ENCODE data around the gene JARID2. TPM values are rescaled to one million over a fixed set of nuclear protein-coding genes. Genes with fewer than 3 reads are reported as not detected.

Gene JARID2
- total RNA-seq (10 to 100 TPM; 23.4 to 39.6 (median 29.9) TPM), polyA plus RNA-seq (10 to 100 TPM in 1 of 2 donors, 1 to 10 TPM in 1; 6.9 to 13.9 TPM), total RNA-seq (82.9 reads per million, percentile 81 among the genes with 10 or more reads in this experiment)

DNA sequence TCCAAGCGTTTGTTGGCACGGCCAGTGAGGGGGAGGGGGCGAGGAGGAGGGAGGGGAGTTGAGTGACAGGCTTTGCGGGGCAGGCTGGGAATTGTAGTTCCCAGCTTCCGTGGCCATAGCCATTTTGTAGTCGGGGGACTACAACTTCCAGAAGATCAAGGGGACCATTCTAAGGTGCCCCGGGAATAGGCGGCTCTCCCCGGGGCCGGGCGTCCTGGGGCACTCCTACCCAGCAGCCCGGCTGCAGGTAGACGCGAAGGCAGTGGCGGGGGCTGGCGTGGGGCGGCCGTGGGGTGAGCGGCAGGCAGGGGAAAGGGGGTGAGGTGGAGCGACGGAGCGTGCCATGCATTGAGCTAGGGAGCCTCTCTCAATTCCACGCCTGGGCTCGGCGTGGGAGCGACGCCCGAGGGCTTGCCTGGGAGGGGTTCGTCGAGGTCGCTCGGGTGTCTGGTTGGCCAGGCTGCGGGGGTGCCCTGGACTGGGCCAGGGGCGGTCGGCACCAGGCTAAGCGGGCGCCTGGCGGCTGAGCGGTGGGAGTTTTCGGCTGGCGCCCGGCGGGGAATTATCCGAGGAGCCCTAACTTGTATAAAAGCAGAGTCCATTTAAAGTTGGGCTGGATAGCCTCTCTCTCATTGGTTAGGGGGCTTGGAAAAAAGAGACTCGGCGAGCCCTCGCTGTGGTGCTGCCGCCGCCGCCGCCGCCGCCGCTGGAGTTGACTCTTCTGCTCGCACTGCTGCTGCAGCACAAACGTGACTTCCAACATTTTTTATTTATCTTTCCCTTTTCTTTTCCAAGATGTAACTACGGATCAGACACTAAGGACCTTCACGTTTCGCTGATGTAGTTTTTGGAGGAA lies at the start of gene JARID2:
TSS of gene JARID2 (plus strand) at position 709 of the 856 bp plus-strand sequence. CDS start 471 bp downstream, outside the sequence.
- ChIA-PET CTCF (interaction anchor here (0.7 kb wide), 1 partner anchor 185 kb away, joined by 3 read pairs; no protein-coding TSS in a partner anchor), POLR2A (interaction anchor here (1.0 to 1.2 kb wide), 3 partner anchors 15 to 193 kb away, joined by 3 to 4 read pairs (median 3); no protein-coding TSS in a partner anchor)
- peaks cover 0 to 2% (median 0%) of the 10 kb centered on the region in 5 donors for H3K27me3 Mint-ChIP-seq
- H3K27ac Mint-ChIP-seq, result peak within 1 kb of the TSS; percentile 94 to 99 (median 97)
- H3K4me3 ChIP-seq (ENCODE audit: low read length), result peak within 1 kb of the TSS; percentile 93
- H3K9me3 Mint-ChIP-seq, result peaks cover 0 to 5% (median 0%) of the 10 kb centered on the region in 11 donors
- DNase-seq (peak; percentile 86 to 97 (median 94)), ATAC-seq (peak; percentile 66)
- H3K27ac ChIP-seq (ENCODE audit: low read depth, low read length), result peak within 1 kb of the TSS; percentile 93
- H3K4me1 Mint-ChIP-seq, result peaks cover 13 to 39% (median 26%) of the 10 kb centered on the region in 7 donors
- H3K4me3 Mint-ChIP-seq, result peak within 1 kb of the TSS; percentile 94 to 100 (median 99)
- H3K9me3 ChIP-seq (ENCODE audit: control insufficient read depth in 2 of 3, low read length in 3 of 3), result no peaks in the 10 kb centered on the region
- intact Hi-C loops (cut with micrococcal nuclease), result loop anchor here (1.0 to 10.0 kb wide), 28 partner anchors 37 to 1533 kb away; partner anchors contain the start of genes ATXN1 (in 2 of the 2), CD83 (in 2 of the 2), DTNBP1 (in 2 of the 2) and MCUR1 (in 2 of the 2)
- H3K27me3 ChIP-seq (ENCODE audit: control insufficient read depth in 2 of 2, insufficient read depth in 2 of 2, low read length in 2 of 2), result no peaks in the 10 kb centered on the region
- H3K36me3 Mint-ChIP-seq, result peaks cover 0 to 3% (median 0%) of the 10 kb centered on the region in 5 donors
- peaks cover 8 to 10% of the 10 kb centered on the region in 2 donors for H3K4me1 ChIP-seq (ENCODE audit: control insufficient read depth in 2 of 2, insufficient read depth in 2 of 2, low read length in 2 of 2)
- peaks cover 0 to 11% (median 0%) of the 10 kb centered on the region in 3 experiments for H3K36me3 ChIP-seq (ENCODE audit: control insufficient read depth in 2 of 3, insufficient read depth in 3 of 3, low read length in 3 of 3)

DNA sequence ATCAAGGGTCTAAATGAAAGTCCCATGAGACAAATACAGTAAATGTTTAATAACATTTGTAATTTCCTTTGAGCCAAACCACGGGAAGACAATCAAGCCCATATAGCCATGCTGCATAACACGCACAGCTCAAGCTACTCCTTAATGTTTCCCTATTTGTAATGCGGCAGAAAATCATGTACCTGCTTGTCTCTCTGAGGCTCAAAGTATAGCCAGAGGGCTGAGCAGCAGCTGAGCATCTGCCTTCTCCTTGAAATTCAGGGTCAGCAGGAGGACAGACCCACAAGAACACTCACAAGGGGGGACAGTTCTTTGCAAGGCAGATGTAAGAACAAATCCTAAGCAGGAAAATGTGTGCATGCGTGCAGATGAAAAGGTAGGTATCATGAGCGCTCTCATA lies 45.8 kb upstream of the JARID2 start:
- H3K27me3 Mint-ChIP-seq, result no peaks in the 10 kb centered on the region

DNA sequence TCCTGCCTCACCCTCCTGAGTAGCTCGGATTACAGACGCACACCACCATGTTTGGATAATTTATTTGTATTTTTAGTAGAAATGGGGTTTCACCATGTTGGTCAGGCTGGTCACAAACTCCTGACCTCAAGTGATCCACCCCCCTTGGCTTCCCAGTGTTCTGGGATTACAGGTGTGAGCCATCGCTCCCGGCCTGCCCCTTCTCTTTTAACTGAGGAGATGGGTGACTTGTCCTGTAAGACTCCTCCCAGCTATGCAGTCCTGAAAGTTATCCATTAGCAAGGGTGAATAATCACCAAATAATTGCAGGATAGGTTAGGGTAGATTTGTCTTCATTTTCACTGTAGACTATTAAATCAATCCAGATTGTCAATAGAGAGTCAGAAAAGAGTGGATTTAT lies 40.5 kb upstream of the JARID2 start:
- CTCF ChIA-PET, result interaction anchor here (0.7 kb wide), 1 partner anchor 1272 kb away, joined by 4 read pairs; no protein-coding TSS in a partner anchor
- no peaks in the 10 kb centered on the region for H3K36me3 ChIP-seq (ENCODE audit: control insufficient read depth in 2 of 3, insufficient read depth in 3 of 3, low read length in 3 of 3)
- ATAC-seq (no peak), DNase-seq (no peak)
- Mint-ChIP-seq H3K27ac (no peak overlapping the region), H3K27me3 (no peaks in the 10 kb centered on the region), H3K4me3 (no peak overlapping the region), H3K4me1 (no peaks in the 10 kb centered on the region), H3K9me3 (peaks cover 0 to 4% (median 0%) of the 10 kb centered on the region in 11 donors), H3K36me3 (peaks cover 0 to 4% (median 0%) of the 10 kb centered on the region in 5 donors)
- H3K27ac ChIP-seq (ENCODE audit: low read depth, low read length), result no peak overlapping the region
- H3K9me3 ChIP-seq (ENCODE audit: control insufficient read depth in 2 of 3, low read length in 3 of 3), result no peaks in the 10 kb centered on the region
- H3K27me3 ChIP-seq (ENCODE audit: control insufficient read depth in 2 of 2, insufficient read depth in 2 of 2, low read length in 2 of 2), result no peaks in the 10 kb centered on the region
- intact Hi-C loops (cut with micrococcal nuclease), result no loop called here
- POLR2A ChIA-PET, result no interaction called here
- H3K4me3 ChIP-seq (ENCODE audit: low read length), result no peak overlapping the region
- no peaks in the 10 kb centered on the region for H3K4me1 ChIP-seq (ENCODE audit: control insufficient read depth in 2 of 2, insufficient read depth in 2 of 2, low read length in 2 of 2)

More for the DNA sequence above, 45.8 kb upstream of the JARID2 start:
- Histone ChIP-seq H3K27ac (ENCODE audit: low read depth, low read length) (no peak overlapping the region), H3K4me3 (ENCODE audit: low read length) (no peak overlapping the region), H3K36me3 (ENCODE audit: control insufficient read depth in 2 of 3, insufficient read depth in 3 of 3, low read length in 3 of 3) (no peaks in the 10 kb centered on the region), H3K27me3 (ENCODE audit: control insufficient read depth in 2 of 2, insufficient read depth in 2 of 2, low read length in 2 of 2) (no peaks in the 10 kb centered on the region), H3K9me3 (ENCODE audit: control insufficient read depth in 2 of 3, low read length in 3 of 3) (no peaks in the 10 kb centered on the region), H3K4me1 (ENCODE audit: control insufficient read depth in 2 of 2, insufficient read depth in 2 of 2, low read length in 2 of 2) (no peaks in the 10 kb centered on the region)
- no peak overlapping the region for H3K4me3 Mint-ChIP-seq
- DNase-seq (no peak), ATAC-seq (no peak)
- intact Hi-C loops (cut with micrococcal nuclease), result no loop called here
- CTCF ChIA-PET, result no interaction called here
- H3K9me3 Mint-ChIP-seq, result peaks cover 0 to 3% (median 0%) of the 10 kb centered on the region in 11 donors
- peaks cover 0 to 5% (median 0%) of the 10 kb centered on the region in 7 donors for H3K4me1 Mint-ChIP-seq
- H3K27ac Mint-ChIP-seq, result no peak overlapping the region
- peaks cover 0 to 6% (median 0%) of the 10 kb centered on the region in 5 donors for H3K36me3 Mint-ChIP-seq
- POLR2A ChIA-PET, result no interaction called here

DNA sequence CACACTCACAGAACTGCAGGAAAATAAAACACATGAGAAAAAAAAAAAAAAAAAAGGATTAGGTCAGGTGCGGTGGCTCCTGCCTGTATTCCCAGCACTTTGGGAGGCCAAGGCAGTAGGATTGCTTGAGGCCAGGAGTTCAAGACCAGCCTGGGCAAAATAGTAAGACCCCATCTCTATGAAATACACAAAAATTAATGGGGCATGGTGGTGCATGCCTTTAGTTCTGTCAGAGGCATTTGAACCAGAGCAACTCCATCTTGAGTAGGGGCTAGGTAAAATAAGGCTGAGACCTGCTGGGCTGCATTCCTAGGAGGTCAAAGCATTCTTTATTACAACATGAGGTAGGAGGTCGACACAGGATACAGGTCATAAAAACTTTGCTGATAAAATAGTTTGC lies 39.0 kb upstream of the JARID2 start:
- DNase-seq, result no peak
- Histone ChIP-seq H3K4me1 (ENCODE audit: control insufficient read depth in 2 of 2, insufficient read depth in 2 of 2, low read length in 2 of 2) (no peaks in the 10 kb centered on the region), H3K36me3 (ENCODE audit: control insufficient read depth in 2 of 3, insufficient read depth in 3 of 3, low read length in 3 of 3) (no peaks in the 10 kb centered on the region), H3K27ac (ENCODE audit: low read depth, low read length) (no peak overlapping the region), H3K27me3 (ENCODE audit: control insufficient read depth in 2 of 2, insufficient read depth in 2 of 2, low read length in 2 of 2) (no peaks in the 10 kb centered on the region), H3K4me3 (ENCODE audit: low read length) (no peak overlapping the region), H3K9me3 (ENCODE audit: control insufficient read depth in 2 of 3, low read length in 3 of 3) (no peaks in the 10 kb centered on the region)
- CTCF ChIA-PET, result interaction anchor here (0.6 kb wide), 1 partner anchor 139 kb away, joined by 3 read pairs; no protein-coding TSS in a partner anchor
- intact Hi-C loops (cut with micrococcal nuclease), result no loop called here
- Mint-ChIP-seq H3K27ac (no peak overlapping the region), H3K27me3 (no peaks in the 10 kb centered on the region), H3K4me3 (no peak overlapping the region), H3K9me3 (peaks cover 0 to 8% (median 0%) of the 10 kb centered on the region in 11 donors), H3K4me1 (no peaks in the 10 kb centered on the region), H3K36me3 (no peaks in the 10 kb centered on the region)
- ATAC-seq, result no peak
- POLR2A ChIA-PET, result interaction anchor here (0.8 kb wide), 1 partner anchor 907 kb away, joined by 3 read pairs; no protein-coding TSS in a partner anchor

DNA sequence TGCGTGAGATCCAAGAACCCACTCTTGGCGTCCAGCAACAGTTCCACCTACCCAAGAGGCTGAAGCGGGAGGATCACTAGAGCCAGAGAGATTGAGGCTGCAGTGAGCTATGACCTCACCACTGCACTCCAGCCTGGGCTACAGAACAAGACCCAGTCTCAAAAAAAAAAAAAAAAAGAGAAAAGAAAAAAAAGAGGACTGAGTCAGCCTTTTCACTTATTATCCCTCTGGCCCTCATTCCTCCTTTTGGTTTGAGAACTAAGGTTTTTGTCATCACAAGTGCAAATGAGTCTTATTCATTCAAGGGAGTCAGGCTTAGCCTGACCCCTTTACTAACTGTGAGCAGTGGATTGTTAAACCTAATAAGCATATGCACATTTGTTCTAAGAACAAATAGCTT lies 37.9 kb upstream of the JARID2 start:
- H3K27me3 ChIP-seq (ENCODE audit: control insufficient read depth in 2 of 2, insufficient read depth in 2 of 2, low read length in 2 of 2), result no peaks in the 10 kb centered on the region
- intact Hi-C loops (cut with micrococcal nuclease), result no loop called here
- peaks cover 0 to 8% (median 0%) of the 10 kb centered on the region in 11 donors for H3K9me3 Mint-ChIP-seq

DNA sequence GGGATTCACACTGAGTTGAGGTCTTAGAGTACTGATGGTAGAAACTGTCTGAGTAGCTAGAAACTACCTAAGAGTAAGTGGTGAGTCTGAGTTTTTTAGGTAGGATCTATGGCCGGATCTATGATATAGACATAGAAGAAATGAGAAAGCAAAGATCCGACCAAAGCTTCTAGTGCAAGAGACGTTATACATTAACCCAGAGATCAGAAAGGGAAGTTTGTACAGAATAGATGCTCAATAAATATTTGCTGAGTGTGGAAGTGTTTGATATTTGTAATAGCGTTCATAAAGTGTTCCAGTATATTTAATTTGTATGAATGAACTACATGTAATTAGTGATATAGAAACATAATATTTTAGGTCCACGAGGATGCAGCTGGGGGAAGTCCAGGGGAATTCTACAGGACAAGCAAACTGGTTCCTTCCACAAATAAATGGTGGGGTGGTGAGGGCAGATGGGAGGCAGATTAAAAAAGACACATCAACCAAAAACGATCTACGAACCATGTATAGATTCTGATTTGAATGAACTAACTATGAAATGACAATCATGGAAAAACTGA lies 31.9 kb upstream of the JARID2 start:
- H3K4me1 Mint-ChIP-seq, result no peaks in the 10 kb centered on the region
- no peaks in the 10 kb centered on the region for H3K36me3 ChIP-seq (ENCODE audit: control insufficient read depth in 2 of 3, insufficient read depth in 3 of 3, low read length in 3 of 3)
- H3K27me3 ChIP-seq (ENCODE audit: control insufficient read depth in 2 of 2, insufficient read depth in 2 of 2, low read length in 2 of 2), result no peaks in the 10 kb centered on the region
- H3K27me3 Mint-ChIP-seq, result no peaks in the 10 kb centered on the region
- H3K27ac ChIP-seq (ENCODE audit: low read depth, low read length), result no peak overlapping the region
- H3K4me3 ChIP-seq (ENCODE audit: low read length), result no peak overlapping the region
- ATAC-seq, result no peak
- ChIA-PET POLR2A (interaction anchor here (0.6 kb wide), 1 partner anchor 425 kb away, joined by 3 read pairs; no protein-coding TSS in a partner anchor), CTCF (interaction anchor here (0.6 to 0.7 kb wide), 2 partner anchors 167 to 828 kb away, joined by 4 read pairs; no protein-coding TSS in a partner anchor)
- no peaks in the 10 kb centered on the region for H3K4me1 ChIP-seq (ENCODE audit: control insufficient read depth in 2 of 2, insufficient read depth in 2 of 2, low read length in 2 of 2)
- no peaks in the 10 kb centered on the region for H3K36me3 Mint-ChIP-seq
- no peak for DNase-seq
- H3K9me3 Mint-ChIP-seq, result peaks cover 0 to 8% (median 0%) of the 10 kb centered on the region in 11 donors
- no peak overlapping the region for H3K4me3 Mint-ChIP-seq
- no peaks in the 10 kb centered on the region for H3K9me3 ChIP-seq (ENCODE audit: control insufficient read depth in 2 of 3, low read length in 3 of 3)
- no peak overlapping the region for H3K27ac Mint-ChIP-seq
- intact Hi-C loops (cut with micrococcal nuclease), result no loop called here

More for the DNA sequence above, 37.9 kb upstream of the JARID2 start:
- Histone ChIP-seq H3K4me3 (ENCODE audit: low read length) (no peak overlapping the region), H3K27ac (ENCODE audit: low read depth, low read length) (no peak overlapping the region), H3K36me3 (ENCODE audit: control insufficient read depth in 2 of 3, insufficient read depth in 3 of 3, low read length in 3 of 3) (no peaks in the 10 kb centered on the region), H3K9me3 (ENCODE audit: control insufficient read depth in 2 of 3, low read length in 3 of 3) (no peaks in the 10 kb centered on the region), H3K4me1 (ENCODE audit: control insufficient read depth in 2 of 2, insufficient read depth in 2 of 2, low read length in 2 of 2) (no peaks in the 10 kb centered on the region)
- Mint-ChIP-seq H3K36me3 (no peaks in the 10 kb centered on the region), H3K4me3 (no peak overlapping the region), H3K27me3 (no peaks in the 10 kb centered on the region), H3K27ac (no peak overlapping the region), H3K4me1 (no peaks in the 10 kb centered on the region)
- ATAC-seq (no peak), DNase-seq (no peak)
- POLR2A ChIA-PET, result interaction anchor here (0.6 kb wide), 1 partner anchor 97 kb away, joined by 3 read pairs; no protein-coding TSS in a partner anchor
- CTCF ChIA-PET, result no interaction called here
